Activated CD4-positive, alpha-beta memory T cell treated with anti-CD3 and anti-CD28 coated beads, Interleukin-2, amount 10 ng/mL, durations not matched to agents 7 days and 5 days (primary cell): ENCODE measurements around the gene CDH5. TPM values are rescaled to one million over a fixed set of nuclear protein-coding genes. Genes with fewer than 3 reads are reported as not detected.

Experiments used
- CTCF ChIA-PET: fragments of 350-600 bp; sonication (Branson Sonifier 250); formaldehyde crosslinking; loops from one replicate; lab custom pipeline; 2021; ENCODE audit warnings: antibody characterized with exemption, inconsistent platforms; lab: Charles Lee
- POLR2A ChIA-PET: fragments of 350-600 bp; sonication (Branson Sonifier 250); formaldehyde crosslinking; loops from one replicate; lab custom pipeline; 2021; ENCODE audit warnings: antibody characterized with exemption; lab: Charles Lee
- DNase-seq: peaks from one replicate; pipeline ENCODE4 v3.0.0-alpha.2; 2020
- H3K27ac Mint-ChIP-seq: one replicate; pipeline ENCODE4 v1.8.0; 2021; ENCODE audit warnings: mild to moderate bottlenecking, mixed read lengths
- H3K27me3 Mint-ChIP-seq: one replicate; pipeline ENCODE4 v1.8.0; 2021; ENCODE audit warnings: mixed read lengths
- H3K36me3 Mint-ChIP-seq: one replicate; pipeline ENCODE4 v1.8.0; 2021; ENCODE audit warnings: low read depth, mixed read lengths
- H3K4me1 Mint-ChIP-seq: one replicate; pipeline ENCODE4 v1.8.0; 2021; ENCODE audit warnings: mixed read lengths
- H3K4me3 Mint-ChIP-seq: one replicate; pipeline ENCODE4 v1.8.0; 2021; ENCODE audit warnings: mild to moderate bottlenecking, mixed read lengths
- H3K9me3 Mint-ChIP-seq: one replicate; pipeline ENCODE4 v1.8.0; 2021; ENCODE audit warnings: mixed read lengths
- total RNA-seq, 2 experiments: library from RNA; stranded (reverse); gene quantifications; one replicate each; pipeline ENCODE4 v1.2.3, GENCODE V29; 2021

CDH5 gene
- total RNA-seq, 2 experiments from 2014 or later, result not detected

- POLR2A ChIA-PET, result interaction anchor here (0.6 to 2.5 kb wide), 7 partner anchors 78 to 345 kb away, joined by 3 to 7 read pairs (median 5); partner anchors contain the start of genes CKLF and DYNC1LI2
- H3K27me3 Mint-ChIP-seq, result peaks cover 17% of the 10 kb centered on the region
- peak overlapping the region; percentile 77 for H3K4me3 Mint-ChIP-seq
- CTCF ChIA-PET, result interaction anchor here (0.6 to 7.7 kb wide), 39 partner anchors 9 to 462 kb away, joined by 3 to 65 read pairs (median 5); partner anchors contain the start of genes CKLF, CMTM3 and NAE1
- H3K4me1 Mint-ChIP-seq, result peaks cover 31% of the 10 kb centered on the region
- H3K9me3 Mint-ChIP-seq, result no peaks in the 10 kb centered on the region
- peaks cover 13% of the 10 kb centered on the region for H3K36me3 Mint-ChIP-seq
- DNase-seq, result peak; percentile 90
- peak overlapping the region; percentile 38 for H3K27ac Mint-ChIP-seq
Measured at GRCh38 chr16:66406534-66407221, 40.2 kb downstream of the CDH5 start.

DNA sequence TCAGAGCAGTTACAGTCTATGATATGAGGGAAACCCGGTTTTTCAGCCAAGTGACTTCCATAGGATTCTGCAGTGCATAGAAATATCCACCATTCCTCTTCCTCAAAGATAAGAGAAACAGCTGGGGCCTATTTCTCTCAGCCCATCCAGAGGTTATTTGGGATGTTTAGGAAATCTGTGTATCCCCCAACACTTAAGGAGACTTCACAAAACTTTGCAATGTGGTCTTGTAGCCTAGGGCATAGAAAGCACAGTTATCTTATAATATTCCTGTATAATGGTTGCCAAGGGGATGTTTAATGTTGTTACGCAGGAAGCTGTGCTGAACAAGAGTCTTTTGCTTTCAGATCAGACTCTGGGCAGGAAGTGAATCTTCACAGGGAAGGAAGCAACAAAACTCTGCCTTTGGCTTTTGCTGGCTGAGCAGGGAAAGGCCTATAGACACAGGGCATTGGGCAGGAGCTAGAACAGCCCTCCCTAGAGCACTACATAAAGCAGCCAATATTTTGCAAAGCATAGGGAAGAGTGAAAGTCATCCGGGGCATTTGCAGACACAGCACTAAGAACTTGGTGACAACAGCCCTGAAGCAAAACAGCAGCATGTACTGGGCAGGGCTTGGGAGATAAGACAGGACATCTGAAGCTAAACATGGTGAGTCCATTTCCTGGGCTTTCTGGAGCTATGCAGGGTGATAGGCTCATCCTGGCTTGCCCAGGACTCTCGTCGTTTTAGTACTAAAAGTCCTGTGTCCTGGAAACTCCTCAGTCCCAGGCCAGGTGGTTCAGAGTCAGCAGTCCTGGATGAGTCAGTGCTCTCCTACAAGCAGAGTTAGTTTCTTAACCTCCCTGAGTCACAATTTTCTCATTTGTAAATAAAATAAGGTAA, 41.9 kb downstream of the CDH5 start:
- Mint-ChIP-seq H3K36me3 (peaks cover 17% of the 10 kb centered on the region), H3K9me3 (peaks cover 3% of the 10 kb centered on the region), H3K4me1 (peaks cover 31% of the 10 kb centered on the region), H3K4me3 (peak overlapping the region; percentile 80), H3K27ac (peak overlapping the region; percentile 89), H3K27me3 (peaks cover 17% of the 10 kb centered on the region)
- CTCF ChIA-PET, result interaction anchor here (0.6 to 7.7 kb wide), 14 partner anchors 7 to 422 kb away, joined by 3 to 65 read pairs (median 6); partner anchors contain the start of genes CKLF, CMTM3 and NAE1
- POLR2A ChIA-PET, result interaction anchor here (0.6 to 2.5 kb wide), 10 partner anchors 9 to 343 kb away, joined by 3 to 11 read pairs (median 4); partner anchors contain the start of genes CKLF, CMTM3 and DYNC1LI2
- peak; percentile 43 for DNase-seq

GRCh38 chr16:66409156-66409555, 42.7 kb downstream of the CDH5 start:
- H3K4me3 Mint-ChIP-seq, result peak overlapping the region; percentile 80
- H3K4me1 Mint-ChIP-seq, result peaks cover 31% of the 10 kb centered on the region
- CTCF ChIA-PET, result interaction anchor here (0.7 to 7.7 kb wide), 8 partner anchors 75 to 421 kb away, joined by 3 to 65 read pairs (median 6); partner anchors contain the start of gene NAE1
- peaks cover 17% of the 10 kb centered on the region for H3K36me3 Mint-ChIP-seq
- peaks cover 17% of the 10 kb centered on the region for H3K27me3 Mint-ChIP-seq
- POLR2A ChIA-PET, result interaction anchor here (0.6 to 1.6 kb wide), 2 partner anchors 143 to 188 kb away, joined by 3 to 11 read pairs; partner anchors contain the start of gene CKLF
- peaks cover 3% of the 10 kb centered on the region for H3K9me3 Mint-ChIP-seq
- DNase-seq, result no peak
- peak overlapping the region; percentile 89 for H3K27ac Mint-ChIP-seq

GRCh38 chr16:66412182-66412581, 45.7 kb downstream of the CDH5 start:
- POLR2A ChIA-PET, result no interaction called here
- Mint-ChIP-seq H3K4me1 (peaks cover 25% of the 10 kb centered on the region), H3K9me3 (peaks cover 3% of the 10 kb centered on the region), H3K27me3 (no peaks in the 10 kb centered on the region), H3K27ac (no peak overlapping the region), H3K4me3 (no peak overlapping the region), H3K36me3 (peaks cover 17% of the 10 kb centered on the region)
- CTCF ChIA-PET, result interaction anchor here (1.1 kb wide), 1 partner anchor 32 kb away, joined by 3 read pairs; no protein-coding TSS in a partner anchor
- DNase-seq, result no peak

- peaks cover 16% of the 10 kb centered on the region for H3K4me1 Mint-ChIP-seq
- peaks cover 3% of the 10 kb centered on the region for H3K9me3 Mint-ChIP-seq
- H3K27me3 Mint-ChIP-seq, result peaks cover 2% of the 10 kb centered on the region
- no peak for DNase-seq
- ChIA-PET CTCF (interaction anchor here (2.5 kb wide), 1 partner anchor 8 kb away, joined by 18 read pairs; no protein-coding TSS in a partner anchor), POLR2A (interaction anchor here (1.4 kb wide), 1 partner anchor 60 kb away, joined by 4 read pairs; no protein-coding TSS in a partner anchor)
- no peak overlapping the region for H3K4me3 Mint-ChIP-seq
- H3K36me3 Mint-ChIP-seq, result peaks cover 15% of the 10 kb centered on the region
- no peak overlapping the region for H3K27ac Mint-ChIP-seq
Measured at GRCh38 chr16:66414891-66415290, 48.4 kb downstream of the CDH5 start.

DNA sequence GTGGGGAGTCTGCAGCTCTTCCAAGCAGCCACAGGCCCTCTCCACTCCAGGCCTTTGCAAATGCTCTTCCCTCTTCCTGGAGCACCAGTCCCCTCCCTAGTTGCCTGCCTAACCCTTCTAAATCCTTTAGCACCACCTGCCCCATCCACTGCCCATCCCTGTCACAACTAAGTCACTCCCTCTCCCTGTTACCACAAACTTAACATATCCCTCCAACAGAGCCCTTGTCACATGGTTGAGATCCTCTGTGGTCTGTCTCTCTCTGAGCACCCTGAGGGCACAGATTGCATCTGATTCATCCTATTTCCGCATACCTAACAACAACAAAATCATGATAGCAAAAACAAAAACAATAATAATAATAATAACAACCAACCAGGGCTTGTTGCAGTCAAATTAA, 49.6 kb downstream of the CDH5 start:
- peaks cover 3% of the 10 kb centered on the region for H3K9me3 Mint-ChIP-seq
- H3K4me3 Mint-ChIP-seq, result no peak overlapping the region
- no peak overlapping the region for H3K27ac Mint-ChIP-seq
- POLR2A ChIA-PET, result no interaction called here
- H3K36me3 Mint-ChIP-seq, result peaks cover 6% of the 10 kb centered on the region
- peaks cover 13% of the 10 kb centered on the region for H3K4me1 Mint-ChIP-seq
- CTCF ChIA-PET, result interaction anchor here (2.5 kb wide), 1 partner anchor 9 kb away, joined by 18 read pairs; no protein-coding TSS in a partner anchor
- DNase-seq, result no peak
- peaks cover 6% of the 10 kb centered on the region for H3K27me3 Mint-ChIP-seq

DNA sequence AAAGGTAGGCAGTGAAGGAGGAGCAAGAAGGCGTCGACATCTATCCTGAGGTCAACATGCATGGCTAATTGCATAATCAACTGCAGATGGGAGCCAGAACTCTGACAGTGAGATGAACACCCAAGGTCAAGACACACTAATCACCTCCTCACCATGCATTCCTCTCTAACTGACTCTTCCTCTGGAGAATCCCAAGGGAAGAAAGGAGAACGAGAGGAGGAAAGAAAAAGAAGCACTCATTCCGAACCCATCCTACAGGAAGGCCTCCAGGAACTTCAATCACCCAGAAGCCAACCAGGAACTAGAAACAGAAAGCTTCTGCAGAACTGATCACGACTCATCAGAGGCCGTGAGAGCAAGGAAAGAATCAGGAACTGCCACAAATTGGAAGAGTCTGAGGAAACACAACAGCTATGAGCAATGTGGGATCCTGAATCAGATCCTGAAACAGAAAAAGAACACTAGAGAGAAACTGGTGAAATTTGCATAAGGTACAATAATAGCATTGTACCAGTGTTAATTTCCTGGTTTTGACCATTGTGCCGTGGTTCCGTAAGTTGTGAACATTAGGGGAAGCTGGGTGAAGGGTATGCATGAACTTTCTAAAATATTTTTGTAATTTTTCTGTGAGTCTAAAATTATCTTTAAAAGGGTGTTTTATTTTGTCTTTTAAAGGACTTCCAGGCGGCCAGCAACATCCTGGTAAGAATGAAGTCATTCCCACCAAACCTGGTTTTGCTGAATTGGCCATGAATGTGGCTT, 50.6 kb downstream of the CDH5 start:
- Mint-ChIP-seq H3K4me1 (peaks cover 13% of the 10 kb centered on the region), H3K27ac (no peak overlapping the region), H3K4me3 (no peak overlapping the region), H3K36me3 (peaks cover 4% of the 10 kb centered on the region), H3K9me3 (peaks cover 3% of the 10 kb centered on the region), H3K27me3 (peaks cover 8% of the 10 kb centered on the region)
- no peak for DNase-seq
- ChIA-PET POLR2A (no interaction called here), CTCF (interaction anchor here (1.8 kb wide), 1 partner anchor 10 kb away, joined by 6 read pairs; no protein-coding TSS in a partner anchor)

DNA sequence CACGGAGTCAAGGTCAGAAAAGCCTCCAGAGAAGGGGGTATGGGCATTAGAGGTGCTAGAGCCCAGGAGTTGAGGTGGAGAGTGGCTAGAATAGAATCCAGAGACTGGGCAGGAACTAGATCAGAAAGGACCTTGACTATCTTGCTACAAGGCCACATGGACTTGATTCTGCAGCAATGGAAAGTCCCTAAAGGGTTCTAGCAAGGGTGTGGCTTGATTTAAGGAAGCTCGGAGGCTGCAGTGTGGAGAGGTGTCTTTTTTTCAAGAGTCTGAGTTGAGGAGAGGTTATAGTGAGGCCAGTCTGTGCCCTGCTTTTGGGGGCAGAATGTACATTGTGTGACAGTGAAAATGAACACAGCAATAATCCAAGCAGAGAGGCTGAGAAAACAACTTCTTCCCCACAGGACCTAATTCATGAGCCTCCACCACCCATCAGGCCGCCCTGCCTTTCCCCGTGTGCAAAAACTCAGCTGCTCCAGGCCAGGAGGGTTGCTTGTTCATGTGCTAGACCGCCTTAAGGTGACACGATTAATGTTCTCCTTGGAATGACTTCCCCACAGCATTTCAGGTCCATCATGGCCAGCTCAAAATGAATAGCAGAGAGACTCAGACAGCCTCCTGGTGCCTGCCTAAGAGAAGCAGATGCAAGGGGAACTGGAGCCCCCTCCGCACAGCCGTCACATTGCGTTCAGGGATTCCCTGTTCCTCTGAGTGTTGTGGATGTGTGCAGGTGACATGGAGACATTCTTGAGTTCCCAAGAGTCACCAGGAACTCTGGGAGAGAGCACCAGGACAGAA, 51.9 kb downstream of the CDH5 start:
- H3K9me3 Mint-ChIP-seq, result no peaks in the 10 kb centered on the region

GRCh38 chr16:66419527-66419926, 53.0 kb downstream of the CDH5 start:
- H3K4me3 Mint-ChIP-seq, result no peak overlapping the region
- no peak for DNase-seq

More for the DNA sequence above, 51.9 kb downstream of the CDH5 start:
- Mint-ChIP-seq H3K27me3 (peaks cover 18% of the 10 kb centered on the region), H3K36me3 (no peaks in the 10 kb centered on the region), H3K4me1 (peaks cover 13% of the 10 kb centered on the region), H3K27ac (no peak overlapping the region), H3K4me3 (no peak overlapping the region)
- ChIA-PET POLR2A (no interaction called here), CTCF (interaction anchor here (1.8 kb wide), 1 partner anchor 11 kb away, joined by 6 read pairs; no protein-coding TSS in a partner anchor)
- no peak for DNase-seq

GRCh38 chr16:66420396-66420795, 53.9 kb downstream of the CDH5 start:
- no peaks in the 10 kb centered on the region for H3K9me3 Mint-ChIP-seq
- POLR2A ChIA-PET, result no interaction called here
- no peak overlapping the region for H3K27ac Mint-ChIP-seq
- peaks cover 13% of the 10 kb centered on the region for H3K4me1 Mint-ChIP-seq
- no peaks in the 10 kb centered on the region for H3K36me3 Mint-ChIP-seq
- H3K27me3 Mint-ChIP-seq, result peaks cover 34% of the 10 kb centered on the region
- H3K4me3 Mint-ChIP-seq, result no peak overlapping the region
- CTCF ChIA-PET, result interaction anchor here (0.7 kb wide), 1 partner anchor 144 kb away, joined by 3 read pairs; no protein-coding TSS in a partner anchor
- no peak for DNase-seq

More at GRCh38 chr16:66419527-66419926, 53.0 kb downstream of the CDH5 start:
- Mint-ChIP-seq H3K27ac (no peak overlapping the region), H3K27me3 (peaks cover 25% of the 10 kb centered on the region), H3K4me1 (peaks cover 13% of the 10 kb centered on the region), H3K9me3 (no peaks in the 10 kb centered on the region), H3K36me3 (no peaks in the 10 kb centered on the region)
- CTCF ChIA-PET, result no interaction called here
- POLR2A ChIA-PET, result no interaction called here

DNA sequence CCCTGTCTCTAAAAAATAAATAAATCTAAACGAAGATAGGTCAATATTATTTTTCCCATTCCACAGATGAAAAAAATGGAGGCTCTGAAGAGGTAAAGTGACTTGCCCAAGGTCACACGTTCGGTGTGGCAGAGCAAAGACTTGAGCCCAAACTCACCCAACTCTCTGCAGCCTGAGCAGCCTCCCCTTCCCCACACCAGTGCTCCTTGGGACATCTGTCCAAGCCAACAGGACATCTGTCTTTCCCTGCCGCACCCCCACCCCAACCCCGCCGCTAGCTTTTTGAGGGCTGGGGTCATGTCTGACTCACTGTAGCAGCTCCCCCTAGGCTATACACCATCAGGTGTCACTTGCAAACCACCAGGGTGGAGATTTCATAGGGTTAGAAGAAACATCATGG, 55.4 kb downstream of the CDH5 start:
- CTCF ChIA-PET, result interaction anchor here (1.2 kb wide), 1 partner anchor 15 kb away, joined by 5 read pairs; no protein-coding TSS in a partner anchor
- no peaks in the 10 kb centered on the region for H3K9me3 Mint-ChIP-seq
- peaks cover 45% of the 10 kb centered on the region for H3K27me3 Mint-ChIP-seq
- peaks cover 15% of the 10 kb centered on the region for H3K4me1 Mint-ChIP-seq
- no peak overlapping the region for H3K4me3 Mint-ChIP-seq
- DNase-seq, result no peak
- no peaks in the 10 kb centered on the region for H3K36me3 Mint-ChIP-seq
- H3K27ac Mint-ChIP-seq, result no peak overlapping the region
- POLR2A ChIA-PET, result no interaction called here
